ENCODE results near the gene GRIK2.

- TF ChIP-seq, protein P1, sequence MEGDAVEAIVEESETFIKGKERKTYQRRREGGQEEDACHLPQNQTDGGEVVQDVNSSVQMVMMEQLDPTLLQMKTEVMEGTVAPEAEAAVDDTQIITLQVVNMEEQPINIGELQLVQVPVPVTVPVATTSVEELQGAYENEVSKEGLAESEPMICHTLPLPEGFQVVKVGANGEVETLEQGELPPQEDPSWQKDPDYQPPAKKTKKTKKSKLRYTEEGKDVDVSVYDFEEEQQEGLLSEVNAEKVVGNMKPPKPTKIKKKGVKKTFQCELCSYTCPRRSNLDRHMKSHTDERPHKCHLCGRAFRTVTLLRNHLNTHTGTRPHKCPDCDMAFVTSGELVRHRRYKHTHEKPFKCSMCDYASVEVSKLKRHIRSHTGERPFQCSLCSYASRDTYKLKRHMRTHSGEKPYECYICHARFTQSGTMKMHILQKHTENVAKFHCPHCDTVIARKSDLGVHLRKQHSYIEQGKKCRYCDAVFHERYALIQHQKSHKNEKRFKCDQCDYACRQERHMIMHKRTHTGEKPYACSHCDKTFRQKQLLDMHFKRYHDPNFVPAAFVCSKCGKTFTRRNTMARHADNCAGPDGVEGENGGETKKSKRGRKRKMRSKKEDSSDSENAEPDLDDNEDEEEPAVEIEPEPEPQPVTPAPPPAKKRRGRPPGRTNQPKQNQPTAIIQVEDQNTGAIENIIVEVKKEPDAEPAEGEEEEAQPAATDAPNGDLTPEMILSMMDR (IDR thresholded peaks at IDR 0.05): no peak
- TF ChIP-seq POLR2A (IDR thresholded peaks at IDR 0.05) (no peak), EP300 (IDR thresholded peaks at IDR 0.05) (no peak)
Measured at GRCh38 chr6:101722471-101722870, 329.0 kb downstream of the GRIK2 start.

Measured in suprapubic skin (tissue), 3 donors.